Inflammatory macrophage treated with lipopolysaccharide for 4 hours (primary cell): ENCODE results near the gene SSR1.
"Not testable (repeated sequence)": the region's sequence is repeated elsewhere in the genome, so short reads cannot be mapped to it uniquely, and the experiment has no call there.

Experiments used
- DNase-seq: peaks from one replicate; pipeline ENCODE4 v3.0.0-alpha.2; 2020

SSR1 gene

DNA sequence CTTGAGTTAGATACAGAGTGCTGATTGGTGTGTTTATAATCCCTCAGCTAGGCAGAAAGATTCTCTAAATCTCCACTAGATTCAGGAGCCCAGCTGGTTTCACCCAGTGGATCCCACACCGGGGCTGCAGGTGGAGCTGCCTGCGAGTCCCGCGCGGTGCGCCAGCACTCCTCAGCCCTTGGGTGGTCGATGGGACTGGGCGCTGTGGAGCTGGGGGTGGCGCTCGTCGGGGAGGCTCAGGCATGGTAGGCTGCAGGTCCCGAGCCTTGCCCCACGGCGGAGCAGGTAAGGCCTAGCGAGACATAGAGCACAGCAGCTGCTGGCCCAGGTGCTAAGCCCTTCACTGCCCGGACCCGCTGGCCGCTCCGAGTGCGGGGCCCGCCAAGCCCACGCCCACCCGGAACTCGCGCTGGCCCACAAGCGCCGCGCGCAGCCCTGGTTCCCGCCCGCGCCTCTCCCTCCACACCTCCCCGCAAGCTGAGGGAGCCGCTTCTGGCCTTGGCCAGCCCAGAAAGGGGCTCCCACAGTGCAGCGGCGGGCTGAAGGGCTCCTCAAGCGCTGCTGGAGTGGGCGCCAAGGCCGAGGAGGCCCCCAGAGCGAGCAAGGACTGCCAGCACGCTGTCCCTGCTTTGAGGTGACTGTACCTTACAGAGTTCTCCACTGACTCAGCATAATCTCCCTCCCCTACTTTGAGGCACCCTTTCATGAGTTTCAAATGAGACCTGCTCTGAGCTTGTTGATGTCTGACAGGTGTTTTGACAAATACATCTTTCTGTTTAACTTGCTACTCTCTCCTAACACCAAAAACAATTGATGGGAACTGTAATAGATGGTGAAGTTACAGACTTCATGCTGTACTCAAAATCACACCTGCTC is 3.9 kb upstream of the SSR1 start:
- no peak for DNase-seq

DNA sequence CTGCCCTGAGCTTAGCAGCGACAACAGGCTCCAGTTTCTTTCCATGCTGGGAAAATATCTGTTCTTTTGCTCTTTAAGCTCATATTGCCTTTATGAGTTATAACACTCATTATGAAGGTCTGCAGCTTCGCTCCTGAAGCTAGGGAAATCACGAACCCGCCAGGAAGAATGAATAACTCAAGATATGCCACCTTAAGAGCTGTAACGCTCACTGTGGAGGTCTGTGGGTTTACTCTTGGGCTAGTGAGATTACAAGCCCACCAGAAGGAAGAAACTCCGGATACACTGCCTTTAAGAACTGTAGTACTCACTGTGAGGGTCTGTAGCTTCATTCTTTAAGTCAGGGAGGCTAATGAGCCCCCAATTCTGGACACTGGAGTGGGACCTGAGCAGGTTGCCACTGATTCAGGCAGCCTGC is 3.0 kb upstream of the SSR1 start:
- no peak for DNase-seq

- DNase-seq, result not testable (repeated sequence)
Measured at GRCh38 chr6:7315087-7315947, 2.3 kb upstream of the SSR1 start.

DNA sequence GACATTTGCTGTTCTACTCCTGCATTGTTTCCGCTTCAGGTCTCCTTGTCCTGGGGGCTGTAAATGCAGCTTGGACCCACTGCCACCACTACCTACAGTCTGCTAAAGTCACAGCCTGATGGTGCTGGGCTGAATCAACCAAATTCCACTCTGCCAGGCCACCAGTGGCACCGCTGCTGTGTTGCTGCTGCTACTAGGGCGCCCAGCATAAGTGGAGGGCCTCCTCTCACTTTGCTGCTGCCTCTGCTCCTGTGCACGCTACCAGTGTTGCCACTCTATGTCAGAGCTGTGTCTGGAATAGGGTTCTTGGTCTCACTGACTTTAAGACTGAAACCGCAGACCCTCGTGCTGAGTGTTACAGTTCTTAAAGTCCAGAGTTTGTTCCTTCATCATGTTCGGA is 1.4 kb upstream of the SSR1 start:
- DNase-seq, result no peak

GRCh38 chr6:7313505-7314165 is 636 bp upstream of the SSR1 start:
- peak; percentile 63 for DNase-seq

GRCh38 chr6:7311917-7312615 is 933 bp downstream of the SSR1 start:
- peak; percentile 65 for DNase-seq

- DNase-seq, result no peak
Measured at GRCh38 chr6:7311176-7311575, 1.8 kb downstream of the SSR1 start.

DNA sequence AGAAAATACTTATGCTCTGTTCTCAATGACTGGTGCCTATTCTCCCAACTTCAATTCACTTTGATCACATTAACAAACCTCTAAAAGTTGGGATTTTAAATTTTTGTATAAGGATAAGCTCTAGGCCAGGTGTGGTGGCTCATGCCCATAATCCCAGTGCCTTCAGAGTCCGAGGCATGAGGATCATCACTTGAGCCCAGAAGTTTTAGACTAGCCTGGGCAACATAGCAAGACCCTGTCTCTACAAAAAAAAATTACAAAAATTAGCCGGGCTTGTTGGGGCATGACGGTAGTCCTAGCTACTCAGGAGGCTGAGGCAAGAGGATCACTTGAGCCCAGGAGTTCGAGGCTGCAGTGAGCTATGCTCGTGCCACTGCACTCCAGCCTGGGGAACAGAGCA is 3.9 kb downstream of the SSR1 start:
- no peak for DNase-seq

DNA sequence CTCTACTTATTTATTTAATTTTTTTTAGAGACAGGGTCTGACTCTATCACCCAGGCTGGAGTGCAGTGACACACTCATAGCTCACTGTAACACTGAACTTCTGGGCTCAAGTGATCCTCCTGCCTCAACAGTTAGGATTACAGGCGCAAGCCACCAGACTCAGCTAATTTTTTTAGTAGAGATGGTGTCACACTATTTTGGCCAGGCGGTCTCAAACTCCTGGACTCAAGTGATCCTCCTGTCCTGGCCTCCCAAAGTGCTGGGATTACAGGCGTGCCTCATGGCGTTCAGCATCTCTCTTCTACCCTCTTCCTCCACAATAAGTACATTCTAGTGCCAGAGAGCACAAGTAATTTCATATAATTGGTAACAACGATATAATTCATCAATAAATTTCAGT is 5.5 kb downstream of the SSR1 start:
- DNase-seq, result no peak

DNA sequence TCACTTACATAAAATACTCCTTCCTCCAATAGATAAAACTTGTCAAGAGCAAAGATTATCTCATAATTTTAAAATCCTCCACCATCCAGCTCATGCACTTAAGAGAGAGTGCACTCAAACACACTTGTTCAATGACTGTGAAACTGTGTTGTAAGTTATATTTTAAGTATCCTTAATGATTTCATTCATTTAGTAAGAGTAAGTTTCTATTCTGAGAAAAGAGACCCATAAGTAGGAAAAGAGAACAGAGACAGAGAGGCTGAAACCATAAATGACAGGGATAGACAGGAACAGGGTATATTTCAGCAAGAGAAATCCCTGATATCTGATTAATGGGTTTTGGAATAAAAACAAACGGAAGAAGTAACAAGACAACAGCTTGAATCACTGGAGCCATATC is 8.2 kb downstream of the SSR1 start:
- peak; percentile 77 for DNase-seq

- no peak for DNase-seq
Measured at GRCh38 chr6:7301702-7302101, 11.3 kb downstream of the SSR1 start.

DNA sequence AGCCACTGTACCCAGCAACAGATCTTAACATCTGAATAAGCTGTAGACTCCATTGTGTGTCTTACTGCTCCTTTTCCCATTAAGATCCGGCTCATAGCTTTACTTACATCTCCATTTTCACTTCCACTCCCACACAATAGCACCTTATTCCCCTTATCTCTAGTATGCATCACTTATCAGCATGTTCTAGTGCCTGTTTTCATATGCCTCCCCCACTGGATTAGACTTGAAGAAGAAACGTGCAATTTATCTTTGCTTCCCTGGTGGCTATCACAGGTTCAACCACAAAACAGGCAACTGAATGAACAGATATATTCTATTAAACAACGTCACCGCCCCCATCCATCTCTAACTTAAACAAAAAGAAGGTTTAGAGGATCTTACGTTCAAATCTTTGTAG is 12.1 kb downstream of the SSR1 start:
- no peak for DNase-seq

DNA sequence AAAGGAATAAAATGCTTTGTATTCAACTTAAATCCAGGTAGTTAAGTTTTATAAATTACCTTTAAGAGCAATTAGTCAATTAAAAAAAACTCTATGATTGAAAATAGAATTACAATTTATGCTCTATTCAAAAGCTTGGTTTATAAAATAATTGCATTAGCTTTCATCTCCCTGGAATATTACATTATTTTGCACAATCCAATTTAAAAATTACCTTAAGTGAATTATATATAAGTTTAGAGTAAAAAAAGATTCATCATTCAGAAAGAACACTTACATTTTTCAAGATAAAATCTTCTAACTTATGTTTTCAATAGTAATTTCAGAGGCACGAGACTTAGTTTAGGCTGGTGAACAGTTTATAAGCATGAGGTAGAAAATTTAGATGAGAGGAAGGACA is 14.9 kb downstream of the SSR1 start:
- DNase-seq, result no peak

- DNase-seq, result no peak
Measured at GRCh38 chr6:7296602-7297001, 16.4 kb downstream of the SSR1 start.

DNA sequence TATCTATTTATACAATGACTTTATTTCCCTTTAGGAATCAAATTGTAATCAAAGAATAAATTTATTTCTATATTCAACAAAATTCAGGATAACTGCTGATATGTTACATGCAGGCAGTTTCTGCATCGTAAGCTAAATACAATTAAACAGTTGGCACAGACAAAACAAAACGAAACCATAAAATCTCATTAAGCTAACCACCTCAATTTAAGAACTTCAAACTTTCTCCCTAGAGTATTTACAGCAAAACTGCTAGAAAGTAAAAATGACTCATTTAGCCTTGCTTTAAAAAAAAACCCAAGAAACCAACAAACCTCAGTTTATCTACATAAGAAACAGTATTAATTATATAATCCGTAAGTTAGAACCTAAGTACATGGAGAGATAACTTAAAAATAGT is 17.1 kb downstream of the SSR1 start:
- DNase-seq, result no peak

DNA sequence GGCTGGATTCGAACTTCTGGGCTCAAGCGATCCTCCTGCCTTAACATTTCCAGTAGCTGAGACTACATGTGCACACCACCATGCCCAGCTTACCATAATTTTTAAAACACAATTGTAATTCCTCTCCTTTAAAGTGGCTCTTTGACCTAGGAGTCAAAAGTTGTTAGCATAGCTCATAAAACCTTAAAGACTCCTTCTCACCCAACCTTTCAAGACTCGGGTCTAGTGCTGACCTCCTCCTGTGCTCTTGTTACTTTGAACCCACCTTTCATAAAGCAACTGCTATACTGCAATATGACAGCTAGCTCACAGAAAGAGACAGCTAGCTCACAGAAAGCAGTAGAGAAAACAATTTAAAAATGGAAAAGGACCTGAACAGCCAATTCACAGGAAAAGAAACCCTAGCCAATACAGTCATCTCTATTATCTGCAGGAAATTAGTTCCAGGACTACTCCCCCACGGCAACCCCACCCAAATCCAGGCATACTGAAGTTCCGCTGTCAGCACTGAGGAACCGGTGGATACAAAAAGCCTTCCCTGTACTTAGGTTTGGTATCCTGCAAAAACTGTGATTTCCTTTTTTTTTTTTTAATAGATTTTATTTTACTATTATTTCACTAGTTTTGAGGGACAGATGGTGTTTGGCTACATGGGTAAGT is 20.3 kb downstream of the SSR1 start:
- no peak for DNase-seq

DNA sequence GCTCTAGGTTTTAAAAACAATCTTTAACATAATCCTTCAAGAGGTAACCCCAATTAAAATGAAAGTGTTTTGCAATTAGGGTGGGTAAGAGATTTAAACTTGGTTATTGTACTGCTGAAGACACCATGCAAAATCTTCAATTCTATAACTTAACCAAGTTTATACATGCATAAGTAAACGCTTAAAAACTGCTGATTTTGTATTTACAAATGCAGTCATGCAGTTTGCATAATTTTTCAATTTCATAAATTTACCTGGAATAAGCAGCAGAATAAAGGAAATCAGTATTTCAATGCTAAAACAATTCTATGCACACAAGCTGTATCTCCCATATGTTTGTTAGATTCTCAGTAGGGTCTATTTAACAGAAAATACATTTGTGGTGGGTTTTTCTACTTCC is 22.9 kb downstream of the SSR1 start:
- no peak for DNase-seq

- DNase-seq, result no peak
Measured at GRCh38 chr6:7285416-7285815, 27.6 kb downstream of the SSR1 start.

DNA sequence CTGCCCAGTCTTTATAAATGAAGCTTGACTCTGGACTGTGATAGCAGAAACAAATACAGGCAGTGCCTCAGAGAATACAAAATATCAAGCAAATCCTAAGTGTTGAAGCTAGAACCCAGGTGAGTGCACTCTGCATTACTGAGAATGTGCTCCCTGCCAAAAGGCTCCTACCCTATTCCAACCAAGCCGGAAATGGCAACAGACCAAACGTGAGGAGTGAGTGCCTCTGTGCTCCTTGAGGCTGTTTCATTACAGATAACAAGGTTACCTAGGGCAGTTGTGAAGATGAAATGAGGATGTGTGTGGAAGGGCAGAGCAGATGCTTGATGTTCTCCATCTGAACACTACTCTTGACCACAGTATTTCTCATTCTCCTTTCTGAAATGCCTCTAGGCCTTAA is 29.3 kb downstream of the SSR1 start:
- no peak for DNase-seq

DNA sequence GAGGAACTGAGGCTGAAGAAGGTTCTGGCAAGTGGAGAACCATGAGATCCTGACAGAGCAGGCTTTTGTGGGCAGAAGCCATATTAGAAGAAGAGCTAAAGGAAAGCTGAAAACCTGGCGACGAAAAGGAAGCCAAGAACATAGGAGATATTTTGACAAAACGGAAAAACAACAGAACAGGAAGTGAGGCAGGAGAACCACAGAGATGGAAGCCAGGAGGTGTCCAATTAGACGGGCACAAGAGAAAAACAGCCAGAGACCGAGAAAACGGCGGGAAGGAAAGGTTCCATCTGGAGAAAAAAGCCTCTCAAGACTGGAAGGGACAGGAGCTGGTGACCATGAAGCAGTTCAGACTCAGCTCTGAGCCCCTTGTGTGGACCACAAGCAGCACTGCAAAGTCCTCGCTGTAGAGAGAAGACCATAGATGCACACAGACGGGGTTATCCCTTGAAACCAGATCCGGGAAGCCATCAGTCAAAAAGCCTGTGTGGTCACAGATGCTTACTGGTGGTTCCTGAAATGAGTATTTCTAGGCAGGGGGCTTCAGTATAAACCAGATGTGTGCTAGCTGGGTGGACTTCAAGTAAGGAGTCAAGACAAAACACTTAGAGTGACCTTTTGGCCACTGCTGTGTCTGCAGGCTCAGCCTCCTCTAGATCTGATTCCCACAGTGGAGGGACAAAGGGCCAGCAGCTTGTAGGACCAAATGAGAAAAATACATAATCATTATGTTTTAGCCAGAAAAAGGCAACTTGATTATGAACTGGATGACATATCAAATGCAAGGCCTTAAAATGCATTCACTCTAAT is 30.7 kb downstream of the SSR1 start:
- DNase-seq, result no peak

DNA sequence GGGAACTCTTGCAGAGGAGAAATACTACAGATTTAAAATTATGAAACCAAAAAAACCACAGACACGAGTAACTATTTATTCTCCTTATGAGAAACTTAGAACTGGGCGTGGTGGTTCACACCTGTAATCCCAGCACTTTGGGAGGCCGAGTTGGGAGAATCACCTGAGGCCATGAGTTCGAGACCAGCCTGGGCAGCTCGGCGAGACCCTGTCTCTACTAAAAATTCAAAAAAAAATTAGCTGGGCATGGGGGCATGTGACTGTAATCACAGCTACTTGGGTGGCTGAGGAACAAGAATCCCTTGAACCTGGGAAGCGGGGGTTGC is 36.8 kb downstream of the SSR1 start:
- DNase-seq, result no peak

- DNase-seq, result not testable (repeated sequence)
Measured at GRCh38 chr6:7274525-7274924, 38.5 kb downstream of the SSR1 start.
